NB4 (cell line): Measurements from ENCODE around the gene SHISA5.

Experiments used
- POLR2A ChIP-seq: IDR thresholded peaks from 2 replicates; pipeline ENCODE4 v1.6.1; 2011; ENCODE audit warnings: mild to moderate bottlenecking; ENCODE audit not compliant: insufficient read length; ENCODE audit errors: extremely low read depth
- TF ChIP-seq, protein P1 (sequence below): IDR thresholded peaks from one replicate; pipeline ENCODE4 v1.5.1; 2012; ENCODE audit warnings: low read depth, low read length

DNA sequence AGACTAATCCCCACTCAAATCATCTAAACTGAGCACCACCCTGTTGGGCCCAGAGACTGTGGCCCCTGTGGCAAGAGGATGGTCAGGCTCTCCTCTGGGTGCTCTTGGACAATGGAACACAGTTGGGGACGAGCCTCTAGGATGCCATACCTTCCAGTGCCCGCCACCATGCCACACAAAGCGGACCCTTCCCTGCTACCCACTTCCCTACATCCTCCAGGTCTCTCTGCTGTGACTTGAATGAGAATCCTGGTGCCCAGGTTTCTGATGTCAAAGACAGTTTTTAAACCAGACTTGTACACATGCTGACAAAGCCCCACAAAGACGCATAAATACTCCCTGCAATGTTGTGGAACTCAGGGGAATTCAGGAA lies 68.8 kb downstream of the SHISA5 start:
- TF ChIP-seq POLR2A = no peak
- TF ChIP-seq, protein P1, sequence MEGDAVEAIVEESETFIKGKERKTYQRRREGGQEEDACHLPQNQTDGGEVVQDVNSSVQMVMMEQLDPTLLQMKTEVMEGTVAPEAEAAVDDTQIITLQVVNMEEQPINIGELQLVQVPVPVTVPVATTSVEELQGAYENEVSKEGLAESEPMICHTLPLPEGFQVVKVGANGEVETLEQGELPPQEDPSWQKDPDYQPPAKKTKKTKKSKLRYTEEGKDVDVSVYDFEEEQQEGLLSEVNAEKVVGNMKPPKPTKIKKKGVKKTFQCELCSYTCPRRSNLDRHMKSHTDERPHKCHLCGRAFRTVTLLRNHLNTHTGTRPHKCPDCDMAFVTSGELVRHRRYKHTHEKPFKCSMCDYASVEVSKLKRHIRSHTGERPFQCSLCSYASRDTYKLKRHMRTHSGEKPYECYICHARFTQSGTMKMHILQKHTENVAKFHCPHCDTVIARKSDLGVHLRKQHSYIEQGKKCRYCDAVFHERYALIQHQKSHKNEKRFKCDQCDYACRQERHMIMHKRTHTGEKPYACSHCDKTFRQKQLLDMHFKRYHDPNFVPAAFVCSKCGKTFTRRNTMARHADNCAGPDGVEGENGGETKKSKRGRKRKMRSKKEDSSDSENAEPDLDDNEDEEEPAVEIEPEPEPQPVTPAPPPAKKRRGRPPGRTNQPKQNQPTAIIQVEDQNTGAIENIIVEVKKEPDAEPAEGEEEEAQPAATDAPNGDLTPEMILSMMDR = no peak
